Bronchial epithelial cell (primary cell): ENCODE results near the gene TMUB1. TPM values are rescaled to one million over a fixed set of nuclear protein-coding genes. Genes with fewer than 3 reads are reported as not detected.

Source experiments
- DNase-seq: peaks from one replicate; pipeline ENCODE4 v3.0.0-alpha.2; 2010; ENCODE audit warnings: low read depth
- FAIRE-seq: peaks from 2 replicates; lab custom pipeline; 2011; peaks lifted over from hg19 to GRCh38; lab: Jason Lieb, UNC
- H3K27me3 ChIP-seq: 2 replicates; pipeline ENCODE4 v1.5.1; 2011; ENCODE audit warnings: low read length; ENCODE audit not compliant: control insufficient read depth, insufficient read depth
- H3K36me3 ChIP-seq: 2 replicates; pipeline ENCODE4 v1.5.1; 2011; ENCODE audit warnings: low read length; ENCODE audit not compliant: control insufficient read depth, insufficient read depth
- H3K4me3 ChIP-seq: 2 replicates; pipeline ENCODE4 v1.5.1; 2011; ENCODE audit warnings: mild to moderate bottlenecking, low read depth, low read length, control low read depth
- total RNA-seq: library from RNA; depleted of rRNA; stranded (reverse); fragments of >200 nt; gene quantifications from 2 replicates; pipeline ENCODE4 v1.2.1, GENCODE V29; 2014
- TF ChIP-seq, protein P1 (sequence below): IDR thresholded peaks from 2 replicates; pipeline ENCODE4 v1.5.1; 2011; ENCODE audit warnings: mild to moderate bottlenecking, moderate library complexity, low read length, control low read depth, inconsistent platforms; ENCODE audit not compliant: insufficient read depth, severe bottlenecking

The TMUB1 gene
- total RNA-seq, 1 donor from 2014 or later: 9.0 TPM

DNA sequence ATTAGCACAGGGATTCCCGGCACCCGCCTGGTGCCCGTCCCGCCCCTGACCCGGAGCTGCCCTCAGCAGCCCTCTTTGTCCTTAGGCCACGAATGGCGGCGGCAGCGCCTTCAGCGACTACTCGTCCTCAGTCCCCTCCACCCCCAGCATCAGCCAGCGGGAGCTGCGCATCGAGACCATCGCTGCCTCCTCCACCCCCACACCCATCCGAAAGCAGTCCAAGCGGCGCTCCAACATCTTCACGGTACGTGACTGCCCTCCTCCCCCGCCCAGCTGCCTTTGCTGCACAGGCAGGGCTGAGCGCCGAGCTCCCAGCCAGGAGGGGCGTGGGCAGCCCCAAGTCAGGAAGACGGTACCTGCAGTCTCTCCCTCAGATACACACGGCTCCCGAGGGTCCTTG, 36.6 kb upstream of the TMUB1 start:
- no peak overlapping the region for H3K4me3 ChIP-seq
- no peaks in the 10 kb centered on the region for H3K27me3 ChIP-seq
- no peak for DNase-seq
- TF ChIP-seq, protein P1, sequence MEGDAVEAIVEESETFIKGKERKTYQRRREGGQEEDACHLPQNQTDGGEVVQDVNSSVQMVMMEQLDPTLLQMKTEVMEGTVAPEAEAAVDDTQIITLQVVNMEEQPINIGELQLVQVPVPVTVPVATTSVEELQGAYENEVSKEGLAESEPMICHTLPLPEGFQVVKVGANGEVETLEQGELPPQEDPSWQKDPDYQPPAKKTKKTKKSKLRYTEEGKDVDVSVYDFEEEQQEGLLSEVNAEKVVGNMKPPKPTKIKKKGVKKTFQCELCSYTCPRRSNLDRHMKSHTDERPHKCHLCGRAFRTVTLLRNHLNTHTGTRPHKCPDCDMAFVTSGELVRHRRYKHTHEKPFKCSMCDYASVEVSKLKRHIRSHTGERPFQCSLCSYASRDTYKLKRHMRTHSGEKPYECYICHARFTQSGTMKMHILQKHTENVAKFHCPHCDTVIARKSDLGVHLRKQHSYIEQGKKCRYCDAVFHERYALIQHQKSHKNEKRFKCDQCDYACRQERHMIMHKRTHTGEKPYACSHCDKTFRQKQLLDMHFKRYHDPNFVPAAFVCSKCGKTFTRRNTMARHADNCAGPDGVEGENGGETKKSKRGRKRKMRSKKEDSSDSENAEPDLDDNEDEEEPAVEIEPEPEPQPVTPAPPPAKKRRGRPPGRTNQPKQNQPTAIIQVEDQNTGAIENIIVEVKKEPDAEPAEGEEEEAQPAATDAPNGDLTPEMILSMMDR: no peak
- peaks cover 54% of the 10 kb centered on the region for H3K36me3 ChIP-seq
- FAIRE-seq: no peak

- TF ChIP-seq, protein P1: no peak
- no peak for FAIRE-seq
- no peak for DNase-seq
- peaks cover 46% of the 10 kb centered on the region for H3K36me3 ChIP-seq
- no peaks in the 10 kb centered on the region for H3K27me3 ChIP-seq
- no peak overlapping the region for H3K4me3 ChIP-seq
Measured at GRCh38 chr7:151119055-151119415, 35.7 kb upstream of the TMUB1 start.

GRCh38 chr7:151118108-151119054, 35.1 kb upstream of the TMUB1 start:
- TF ChIP-seq, protein P1: no peak
- H3K36me3 ChIP-seq: peaks cover 43% of the 10 kb centered on the region
- FAIRE-seq (no peak), DNase-seq (no peak)
- H3K27me3 ChIP-seq: no peaks in the 10 kb centered on the region
- H3K4me3 ChIP-seq: no peak overlapping the region

DNA sequence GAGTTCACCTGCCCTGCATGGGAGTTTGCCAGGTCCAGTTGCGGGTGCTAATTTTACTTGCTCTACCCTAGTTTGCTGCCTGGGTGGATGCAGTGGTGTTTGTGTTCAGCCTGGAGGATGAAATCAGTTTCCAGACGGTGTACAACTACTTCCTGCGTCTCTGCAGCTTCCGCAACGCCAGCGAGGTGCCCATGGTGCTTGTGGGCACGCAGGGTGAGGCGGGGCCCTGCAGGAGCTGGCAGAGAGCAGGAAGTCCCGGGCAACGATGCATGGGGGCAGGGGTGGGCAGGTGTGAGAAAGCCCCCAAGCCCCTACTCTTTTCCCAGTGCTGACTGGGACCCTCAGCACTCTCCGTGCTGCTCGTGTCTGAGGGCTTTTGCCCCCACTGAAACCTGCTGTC, 34.3 kb upstream of the TMUB1 start:
- Histone ChIP-seq H3K27me3 (no peaks in the 10 kb centered on the region), H3K4me3 (peak overlapping the region; percentile 57), H3K36me3 (peaks cover 43% of the 10 kb centered on the region)
- FAIRE-seq: no peak
- TF ChIP-seq, protein P1: no peak
- DNase-seq: peak; percentile 23

- no peak for FAIRE-seq
- Histone ChIP-seq H3K4me3 (peak overlapping the region; percentile 57), H3K27me3 (no peaks in the 10 kb centered on the region), H3K36me3 (peaks cover 42% of the 10 kb centered on the region)
- TF ChIP-seq, protein P1: no peak
- DNase-seq: no peak
Measured at GRCh38 chr7:151116603-151117440, 33.5 kb upstream of the TMUB1 start.
